Ovary (tissue), 9 donors: ENCODE measurements around the gene ABLIM1. TPM values are rescaled to one million over a fixed set of nuclear protein-coding genes. Genes with fewer than 3 reads are reported as not detected.

Experiments
- DNase-seq, 5 donors: peaks; one replicate each; pipeline ENCODE4 v3.0.0-alpha.2; 2019 to 2020
- H3K27ac ChIP-seq, 2 donors: fragments of 200-600 bp; one replicate each; pipeline versions ENCODE4 v1.5.1 to v1.8.0; 2019 to 2022
- H3K27me3 ChIP-seq: fragments of 200-600 bp; one replicate; pipeline ENCODE4 v1.8.0; 2022
- H3K36me3 ChIP-seq: fragments of 200-600 bp; sonication (generic); one replicate; pipeline ENCODE4 v1.5.1; 2019
- H3K4me1 ChIP-seq: one replicate; pipeline ENCODE4 v1.8.1; 2013; ENCODE audit warnings: mild to moderate bottlenecking, moderate library complexity; ENCODE audit not compliant: insufficient read depth
- H3K4me3 ChIP-seq: fragments of 200-600 bp; sonication (generic); one replicate; pipeline ENCODE4 v1.5.1; 2017
- H3K9me3 ChIP-seq, 2 donors: fragments of 200-600 bp in 1 of 2; sonication (generic) in 1 of 2; one replicate each; pipeline versions ENCODE4 v1.5.1 to v1.8.1; 2013 to 2019; ENCODE audit warnings: mild to moderate bottlenecking in 1 of 2, moderate library complexity in 1 of 2
- EP300 ChIP-seq: sonication (generic); formaldehyde crosslinking; IDR thresholded peaks from one replicate; pipeline ENCODE4 v1.6.1; 2017; ENCODE audit warnings: antibody characterized with exemption
- POLR2A ChIP-seq: fragments of 450-650 bp; IDR thresholded peaks from one replicate; pipeline ENCODE4 v1.6.1; 2017; ENCODE audit warnings: antibody characterized with exemption, mild to moderate bottlenecking, moderate library complexity
- WGBS, 3 donors: extraction: QIAGEN DNeasy Blood & Tissue Kit in 1 of 3; methylation state at CpG; one replicate each; pipeline versions ENCODE4 v1.1.5 to v1.1.7; 2013 to 2017; 5-methylcytosine and 5-hydroxymethylcytosine counted together
- intact Hi-C, 4 donors: fragments of 100-400 bp; cut with DNase I; formaldehyde crosslinking; loops; one replicate each; pipeline versions ENCODE4 v1.11.0 to v1.15.1; 2022 to 2023
- polyA plus RNA-seq, 2 donors: library from polyadenylated mRNA; stranded (reverse); fragments of 200-250 nt in 1 of 2; fragments of 350-450 nt in 1 of 2; fragmentation: Illumina TruSeq in 1 of 2; extraction: RNeasy Lipid Tissue Mini Kit (QIAGEN cat#74804) in 1 of 2; gene quantifications; one replicate each; pipeline ENCODE4 v1.2.3, GENCODE V29; 2013 to 2014
- total RNA-seq, 7 donors: library from RNA; depleted of rRNA in 2 of 7; stranded (reverse); fragments of >200 nt in 2 of 7; fragmentation: NEBNext Ultra II Directional in 3 of 7; extraction: Animal tissue kit (Norgen Biotek cat#: 25700) in 3 of 7; gene quantifications; one replicate each; pipeline versions ENCODE4 v1.1.0 to v1.2.4, GENCODE V29; 2016 to 2023
- TF ChIP-seq, protein P1 (sequence below), 3 donors: fragments of 450-650 bp in 2 of 3; fragments of 200-600 bp in 1 of 3; IDR thresholded peaks; one replicate each; pipeline versions ENCODE4 v1.5.1 to v1.8.0; 2016 to 2022; ENCODE audit warnings: antibody characterized with exemption in 3 of 3, mild to moderate bottlenecking in 1 of 3
- donor health status: DM: no; HTN: no; CAD: no; lungs with moderate emphysema.
- donor health status: DM: no; HTN: no; CAD: no.
- donor health status: Bipolar disorder and iron deficiency.
- donor health status: DM: yes; HTN: yes; CAD: no.
- donor health status: DM: no; HTN: no; CAD: no.
- donor health status: DM: yes; HTN: yes; CAD: no.

The ABLIM1 gene
- total and polyA plus RNA-seq, 9 donors, result 155 to 505 (median 283) TPM

DNA sequence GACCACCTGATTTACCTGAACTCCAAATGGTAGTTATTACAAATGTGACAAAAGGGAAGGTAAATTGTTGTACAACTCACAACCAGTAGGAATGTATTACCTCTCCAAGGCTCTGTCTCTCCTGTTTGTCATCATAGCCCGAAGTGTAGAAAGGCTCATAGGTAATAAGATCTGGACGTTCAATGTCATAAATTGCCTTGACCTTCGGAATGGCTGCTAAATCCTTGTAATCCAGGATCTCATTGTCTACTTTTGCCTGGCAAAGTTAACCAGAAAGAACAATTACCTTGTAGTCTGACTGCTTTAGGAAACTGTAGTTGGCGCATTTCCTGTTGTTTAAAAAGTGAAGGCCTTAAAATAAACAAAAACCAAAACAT lies 185.2 kb downstream of the ABLIM1 start:
- no peak for TF ChIP-seq EP300
- TF ChIP-seq, protein P1, sequence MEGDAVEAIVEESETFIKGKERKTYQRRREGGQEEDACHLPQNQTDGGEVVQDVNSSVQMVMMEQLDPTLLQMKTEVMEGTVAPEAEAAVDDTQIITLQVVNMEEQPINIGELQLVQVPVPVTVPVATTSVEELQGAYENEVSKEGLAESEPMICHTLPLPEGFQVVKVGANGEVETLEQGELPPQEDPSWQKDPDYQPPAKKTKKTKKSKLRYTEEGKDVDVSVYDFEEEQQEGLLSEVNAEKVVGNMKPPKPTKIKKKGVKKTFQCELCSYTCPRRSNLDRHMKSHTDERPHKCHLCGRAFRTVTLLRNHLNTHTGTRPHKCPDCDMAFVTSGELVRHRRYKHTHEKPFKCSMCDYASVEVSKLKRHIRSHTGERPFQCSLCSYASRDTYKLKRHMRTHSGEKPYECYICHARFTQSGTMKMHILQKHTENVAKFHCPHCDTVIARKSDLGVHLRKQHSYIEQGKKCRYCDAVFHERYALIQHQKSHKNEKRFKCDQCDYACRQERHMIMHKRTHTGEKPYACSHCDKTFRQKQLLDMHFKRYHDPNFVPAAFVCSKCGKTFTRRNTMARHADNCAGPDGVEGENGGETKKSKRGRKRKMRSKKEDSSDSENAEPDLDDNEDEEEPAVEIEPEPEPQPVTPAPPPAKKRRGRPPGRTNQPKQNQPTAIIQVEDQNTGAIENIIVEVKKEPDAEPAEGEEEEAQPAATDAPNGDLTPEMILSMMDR (IDR thresholded peaks at IDR 0.05), result no peak
- no peak for TF ChIP-seq POLR2A
- WGBS, 3 donors, result 56 to 73% (median 69%) methylated on average over 4 of the region's 4 CpGs
- H3K27ac ChIP-seq, result peak overlapping the region in 1 of 2 donors; percentile 43
- no peaks in the 10 kb centered on the region for H3K36me3 ChIP-seq
- peaks cover 9% of the 10 kb centered on the region for H3K4me1 ChIP-seq
- no peak for DNase-seq
- H3K27me3 ChIP-seq, result no peaks in the 10 kb centered on the region
- no peaks in the 10 kb centered on the region for H3K9me3 ChIP-seq
- no peak overlapping the region for H3K4me3 ChIP-seq
- intact Hi-C loops, result loop anchor here in 2 of 4 donors (5.0 to 10.0 kb wide), 2 partner anchors 69 to 312 kb away; no protein-coding TSS in a partner anchor

DNA sequence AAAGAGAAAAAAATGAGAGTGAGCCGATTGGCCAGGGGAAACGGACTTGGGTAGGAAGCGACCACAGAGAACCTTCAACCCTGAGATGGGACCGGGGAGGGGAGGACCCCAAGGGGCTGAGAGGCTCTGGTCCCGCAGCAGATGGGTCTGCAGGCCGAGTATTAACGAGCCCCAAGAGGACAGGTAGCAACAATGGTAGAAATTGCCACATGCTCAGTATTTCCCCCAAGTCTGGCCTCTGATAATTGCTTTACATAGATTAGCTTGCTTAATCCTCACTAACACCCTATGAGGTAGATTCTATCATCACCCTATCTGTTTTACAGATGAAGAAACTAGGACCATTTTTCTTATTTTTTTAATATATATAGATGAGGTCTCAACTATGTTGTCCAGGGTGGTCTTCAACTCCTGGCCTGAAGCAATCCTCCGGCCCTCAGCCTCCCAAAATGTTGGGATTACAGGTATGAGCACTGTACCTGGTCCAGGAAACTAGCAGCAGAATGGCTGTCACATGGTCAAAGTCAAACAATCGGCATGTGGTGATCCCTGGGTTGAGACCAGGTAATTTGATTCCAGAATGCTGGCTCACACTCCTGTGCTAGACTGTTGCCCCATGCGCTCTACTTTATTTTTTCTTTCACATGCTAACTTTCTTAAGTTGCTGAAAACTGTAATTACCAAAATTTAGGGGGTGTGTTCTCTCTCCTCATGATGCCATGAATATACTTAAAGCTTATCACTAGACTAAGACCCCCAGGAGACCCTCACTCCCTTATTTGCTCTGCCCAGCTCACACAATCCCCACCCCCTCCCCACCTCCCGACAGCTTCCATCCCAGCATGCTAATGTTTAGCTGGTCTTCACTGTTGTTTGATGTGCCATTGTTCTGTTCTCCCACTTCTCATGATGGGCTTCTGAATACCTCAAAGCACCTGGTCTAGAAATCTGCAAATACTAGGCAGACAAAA lies 185.9 kb downstream of the ABLIM1 start:
- intact Hi-C loops, result loop anchor here (2.0 to 10.0 kb wide), 3 partner anchors 70 to 313 kb away; no protein-coding TSS in a partner anchor
- WGBS, 3 donors, result 54 to 63% (median 54%) methylated on average over 11 of the region's 11 CpGs
- no peaks in the 10 kb centered on the region for H3K36me3 ChIP-seq
- H3K9me3 ChIP-seq, result no peaks in the 10 kb centered on the region
- no peak overlapping the region for H3K4me3 ChIP-seq
- no peaks in the 10 kb centered on the region for H3K27me3 ChIP-seq
- H3K4me1 ChIP-seq, result peaks cover 6% of the 10 kb centered on the region
- H3K27ac ChIP-seq, result peak overlapping the region; percentile 15 to 43
- no peak for TF ChIP-seq POLR2A
- TF ChIP-seq, protein P1 (IDR thresholded peaks at IDR 0.05), result no peak
- no peak for TF ChIP-seq EP300
- DNase-seq, result no peak

DNA sequence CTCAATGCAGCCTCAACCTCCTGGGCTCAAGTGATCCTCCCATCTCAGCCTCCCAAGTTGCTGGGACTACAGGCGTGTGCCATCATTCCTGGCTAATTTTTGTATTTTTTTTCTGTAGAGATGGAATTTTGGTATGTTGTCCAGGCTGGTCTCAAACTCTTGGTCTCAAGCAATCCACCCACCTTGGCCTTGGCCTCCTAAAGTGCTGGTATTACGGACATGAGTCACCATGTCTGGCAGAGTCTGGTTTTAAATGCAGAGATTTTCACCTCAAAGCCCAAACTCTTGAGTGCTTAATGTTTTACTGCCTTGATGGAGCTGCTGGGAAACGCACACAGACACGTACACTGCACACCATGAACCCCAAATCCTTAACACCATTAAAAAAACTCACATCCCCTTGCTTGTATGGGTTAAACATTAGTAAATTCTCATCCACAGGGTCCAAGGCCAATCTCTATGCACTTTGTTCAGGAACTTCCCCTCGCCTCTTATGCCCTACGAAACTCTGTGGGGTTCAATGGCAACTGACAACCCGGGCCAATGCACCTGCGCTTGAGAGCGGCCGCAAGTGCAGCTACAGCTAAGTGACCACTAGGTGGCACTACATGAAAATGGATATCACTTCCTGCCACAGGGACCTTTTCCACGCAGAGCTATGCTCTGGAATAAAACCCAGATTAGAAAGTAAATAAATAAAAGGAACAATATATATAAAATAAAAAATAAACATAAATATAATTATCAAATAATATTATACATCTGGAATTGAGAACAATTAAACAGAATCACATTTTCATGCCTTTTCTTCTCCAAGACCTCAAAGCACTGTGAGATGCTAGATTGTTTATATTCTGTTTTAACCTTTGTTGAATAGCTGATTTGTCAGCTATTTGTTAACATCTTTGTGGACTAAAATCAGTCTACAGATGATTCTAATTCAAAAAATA lies 186.8 kb downstream of the ABLIM1 start:
- H3K4me3 ChIP-seq, result no peak overlapping the region
- intact Hi-C loops, result loop anchor here (2.0 to 10.0 kb wide), 3 partner anchors 71 to 314 kb away; no protein-coding TSS in a partner anchor
- 33 to 38% (median 37%) methylated on average over 11 of the region's 11 CpGs for WGBS, 3 donors

More for the DNA sequence above, 186.8 kb downstream of the ABLIM1 start:
- Histone ChIP-seq H3K36me3 (no peaks in the 10 kb centered on the region), H3K9me3 (no peaks in the 10 kb centered on the region), H3K27me3 (no peaks in the 10 kb centered on the region), H3K4me1 (peaks cover 2% of the 10 kb centered on the region), H3K27ac (peak overlapping the region; percentile 15 to 43)
- TF ChIP-seq EP300, result no peak
- TF ChIP-seq, protein P1 (IDR thresholded peaks at IDR 0.05), result peak; percentile 68 to 82 (median 79)
- DNase-seq, result peak; percentile 58 to 76 (median 72)
